GM23338 (cell line): Measurements from ENCODE around the gene OR5A1. TPM values are rescaled to one million over a fixed set of nuclear protein-coding genes. Genes with fewer than 3 reads are reported as not detected.
A peak's percentile ranks its signal among the peaks of the same experiment; 100 is the strongest.

ENCODE experiments used
- ATAC-seq: fragments of 200-7000 bp; cut with Tn5 transposase; 3 replicates; pipeline ENCODE4 v1.9.1; 2020
- DNase-seq: peaks from one replicate; pipeline ENCODE4 v3.0.0-alpha.2; 2015; ENCODE audit warnings: low spot score
- H2AFZ ChIP-seq: fragments of 200-600 bp; sonication (generic); 2 replicates; pipeline ENCODE4 v1.8.0; 2016; ENCODE audit warnings: antibody characterized with exemption, mild to moderate bottlenecking, moderate library complexity
- H3F3A ChIP-seq: fragments of 200-600 bp; sonication (generic); replicated peaks from 2 replicates; pipeline ENCODE4 v1.8.0; 2017; ENCODE audit warnings: antibody characterized with exemption, mixed run types, low read depth
- H3K27ac ChIP-seq: fragments of 200-600 bp; sonication (generic); 2 replicates; pipeline ENCODE4 v1.6.1; 2016; ENCODE audit warnings: low read depth
- H3K27me3 ChIP-seq: fragments of 200-600 bp; sonication (generic); 2 replicates; pipeline ENCODE4 v1.8.0; 2016; ENCODE audit warnings: mild to moderate bottlenecking, mixed run types, moderate library complexity; ENCODE audit not compliant: insufficient read depth
- H3K36me3 ChIP-seq: fragments of 200-600 bp; sonication (generic); 2 replicates; pipeline ENCODE4 v1.8.0; 2016; ENCODE audit warnings: mild to moderate bottlenecking; ENCODE audit not compliant: insufficient read depth
- H3K4me1 ChIP-seq: fragments of 200-600 bp; sonication (generic); 2 replicates; pipeline ENCODE4 v1.8.0; 2016; ENCODE audit warnings: mild to moderate bottlenecking, moderate library complexity; ENCODE audit not compliant: insufficient read depth
- H3K4me2 ChIP-seq: fragments of 200-600 bp; sonication (generic); 2 replicates; pipeline ENCODE4 v1.7.1; 2017; ENCODE audit warnings: mixed run types
- H3K4me3 ChIP-seq: fragments of 200-600 bp; sonication (generic); 2 replicates; pipeline ENCODE4 v1.6.1; 2016; ENCODE audit warnings: mixed run types
- H3K79me2 ChIP-seq: fragments of 200-600 bp; sonication (generic); replicated peaks from 2 replicates; pipeline ENCODE4 v1.8.0; 2017; ENCODE audit warnings: mild to moderate bottlenecking; ENCODE audit not compliant: insufficient read depth
- H3K9me2 ChIP-seq: fragments of 200-600 bp; sonication (generic); 2 replicates; pipeline ENCODE4 v1.8.0; 2017; ENCODE audit not compliant: insufficient read depth
- H4K20me1 ChIP-seq: fragments of 200-600 bp; sonication (generic); replicated peaks from 2 replicates; pipeline ENCODE4 v1.8.0; 2017; ENCODE audit warnings: mild to moderate bottlenecking; ENCODE audit not compliant: insufficient read depth
- H3K27ac Mint-ChIP-seq: 2 replicates; pipeline ENCODE4 v1.8.0; 2020; ENCODE audit warnings: inconsistent platforms, mild to moderate bottlenecking, moderate library complexity, mixed read lengths
- H3K27me3 Mint-ChIP-seq: 3 replicates; pipeline ENCODE4 v1.8.0; 2022; ENCODE audit warnings: low read depth, mild to moderate bottlenecking, moderate library complexity, mixed read lengths, inconsistent platforms; ENCODE audit not compliant: insufficient read depth, poor library complexity
- H3K36me3 Mint-ChIP-seq: 3 replicates; pipeline ENCODE4 v1.8.0; 2021; ENCODE audit warnings: low read depth, mild to moderate bottlenecking, inconsistent platforms, moderate library complexity, mixed read lengths
- H3K4me1 Mint-ChIP-seq: 3 replicates; pipeline ENCODE4 v1.8.0; 2020; ENCODE audit warnings: mild to moderate bottlenecking, inconsistent platforms, mixed read lengths
- H3K4me3 Mint-ChIP-seq: 3 replicates; pipeline ENCODE4 v1.8.0; 2021; ENCODE audit warnings: moderate library complexity, mild to moderate bottlenecking, inconsistent platforms, mixed read lengths
- H3K9me3 Mint-ChIP-seq: 3 replicates; pipeline ENCODE4 v1.8.0; 2020; ENCODE audit warnings: moderate library complexity, mild to moderate bottlenecking, inconsistent platforms, mixed read lengths
- CREB1 ChIP-seq: fragments of 250-450 bp; sonication (Bioruptor Pico); IDR thresholded peaks from 2 replicates; pipeline ENCODE4 v1.5.0; 2020; ENCODE audit warnings: low read depth, mild to moderate bottlenecking, moderate library complexity
- CTCF ChIP-seq, 2 experiments: fragments of 200-600 bp in 1 of 2; sonication (generic) in 1 of 2; conservative IDR thresholded peaks; 2 replicates each; pipeline versions ENCODE4 v1.5.1 to v1.6.1; 2016 to 2017; ENCODE audit warnings: antibody characterized with exemption in 2 of 2, low read depth in 2 of 2, mild to moderate bottlenecking in 2 of 2, moderate library complexity in 1 of 2
- ETS1 ChIP-seq: IDR thresholded peaks from 2 replicates; pipeline ENCODE4 v1.6.1; 2016; ENCODE audit warnings: antibody characterized with exemption
- POLR2AphosphoS5 ChIP-seq: IDR thresholded peaks from 2 replicates; pipeline ENCODE4 v1.6.1; 2016; ENCODE audit warnings: antibody characterized with exemption, low read depth
- STAT1 ChIP-seq: IDR thresholded peaks from one replicate; pipeline ENCODE4 v1.6.1; 2016; ENCODE audit warnings: antibody characterized with exemption; ENCODE audit not compliant: unreplicated experiment
- polyA plus RNA-seq: library from polyadenylated mRNA; unstranded; fragments of >200 nt; fragmentation: Nextera tagmentation; extraction: Ambion mirVana; gene quantifications from 2 replicates; pipeline ENCODE4 v1.2.1, GENCODE V29; 2016
- total RNA-seq: library from RNA; depleted of rRNA; stranded (reverse); fragments of >200 nt; shearing (Covaris generic); gene quantifications from 2 replicates; pipeline ENCODE4 v1.2.3, GENCODE V29; 2014
- TF ChIP-seq, protein P1 (sequence below): fragments of 250-450 bp; sonication (Bioruptor Pico); IDR thresholded peaks from 2 replicates; pipeline ENCODE4 v1.5.0; 2020; ENCODE audit warnings: mild to moderate bottlenecking, moderate library complexity

Gene OR5A1
- total and polyA plus RNA-seq, 2 experiments from 2014 or later: 0.03 TPM; not detected in 1

GRCh38 chr11:59401262-59401552 is 35.1 kb upstream of the OR5A1 start (continued):
- TF ChIP-seq, protein P1, sequence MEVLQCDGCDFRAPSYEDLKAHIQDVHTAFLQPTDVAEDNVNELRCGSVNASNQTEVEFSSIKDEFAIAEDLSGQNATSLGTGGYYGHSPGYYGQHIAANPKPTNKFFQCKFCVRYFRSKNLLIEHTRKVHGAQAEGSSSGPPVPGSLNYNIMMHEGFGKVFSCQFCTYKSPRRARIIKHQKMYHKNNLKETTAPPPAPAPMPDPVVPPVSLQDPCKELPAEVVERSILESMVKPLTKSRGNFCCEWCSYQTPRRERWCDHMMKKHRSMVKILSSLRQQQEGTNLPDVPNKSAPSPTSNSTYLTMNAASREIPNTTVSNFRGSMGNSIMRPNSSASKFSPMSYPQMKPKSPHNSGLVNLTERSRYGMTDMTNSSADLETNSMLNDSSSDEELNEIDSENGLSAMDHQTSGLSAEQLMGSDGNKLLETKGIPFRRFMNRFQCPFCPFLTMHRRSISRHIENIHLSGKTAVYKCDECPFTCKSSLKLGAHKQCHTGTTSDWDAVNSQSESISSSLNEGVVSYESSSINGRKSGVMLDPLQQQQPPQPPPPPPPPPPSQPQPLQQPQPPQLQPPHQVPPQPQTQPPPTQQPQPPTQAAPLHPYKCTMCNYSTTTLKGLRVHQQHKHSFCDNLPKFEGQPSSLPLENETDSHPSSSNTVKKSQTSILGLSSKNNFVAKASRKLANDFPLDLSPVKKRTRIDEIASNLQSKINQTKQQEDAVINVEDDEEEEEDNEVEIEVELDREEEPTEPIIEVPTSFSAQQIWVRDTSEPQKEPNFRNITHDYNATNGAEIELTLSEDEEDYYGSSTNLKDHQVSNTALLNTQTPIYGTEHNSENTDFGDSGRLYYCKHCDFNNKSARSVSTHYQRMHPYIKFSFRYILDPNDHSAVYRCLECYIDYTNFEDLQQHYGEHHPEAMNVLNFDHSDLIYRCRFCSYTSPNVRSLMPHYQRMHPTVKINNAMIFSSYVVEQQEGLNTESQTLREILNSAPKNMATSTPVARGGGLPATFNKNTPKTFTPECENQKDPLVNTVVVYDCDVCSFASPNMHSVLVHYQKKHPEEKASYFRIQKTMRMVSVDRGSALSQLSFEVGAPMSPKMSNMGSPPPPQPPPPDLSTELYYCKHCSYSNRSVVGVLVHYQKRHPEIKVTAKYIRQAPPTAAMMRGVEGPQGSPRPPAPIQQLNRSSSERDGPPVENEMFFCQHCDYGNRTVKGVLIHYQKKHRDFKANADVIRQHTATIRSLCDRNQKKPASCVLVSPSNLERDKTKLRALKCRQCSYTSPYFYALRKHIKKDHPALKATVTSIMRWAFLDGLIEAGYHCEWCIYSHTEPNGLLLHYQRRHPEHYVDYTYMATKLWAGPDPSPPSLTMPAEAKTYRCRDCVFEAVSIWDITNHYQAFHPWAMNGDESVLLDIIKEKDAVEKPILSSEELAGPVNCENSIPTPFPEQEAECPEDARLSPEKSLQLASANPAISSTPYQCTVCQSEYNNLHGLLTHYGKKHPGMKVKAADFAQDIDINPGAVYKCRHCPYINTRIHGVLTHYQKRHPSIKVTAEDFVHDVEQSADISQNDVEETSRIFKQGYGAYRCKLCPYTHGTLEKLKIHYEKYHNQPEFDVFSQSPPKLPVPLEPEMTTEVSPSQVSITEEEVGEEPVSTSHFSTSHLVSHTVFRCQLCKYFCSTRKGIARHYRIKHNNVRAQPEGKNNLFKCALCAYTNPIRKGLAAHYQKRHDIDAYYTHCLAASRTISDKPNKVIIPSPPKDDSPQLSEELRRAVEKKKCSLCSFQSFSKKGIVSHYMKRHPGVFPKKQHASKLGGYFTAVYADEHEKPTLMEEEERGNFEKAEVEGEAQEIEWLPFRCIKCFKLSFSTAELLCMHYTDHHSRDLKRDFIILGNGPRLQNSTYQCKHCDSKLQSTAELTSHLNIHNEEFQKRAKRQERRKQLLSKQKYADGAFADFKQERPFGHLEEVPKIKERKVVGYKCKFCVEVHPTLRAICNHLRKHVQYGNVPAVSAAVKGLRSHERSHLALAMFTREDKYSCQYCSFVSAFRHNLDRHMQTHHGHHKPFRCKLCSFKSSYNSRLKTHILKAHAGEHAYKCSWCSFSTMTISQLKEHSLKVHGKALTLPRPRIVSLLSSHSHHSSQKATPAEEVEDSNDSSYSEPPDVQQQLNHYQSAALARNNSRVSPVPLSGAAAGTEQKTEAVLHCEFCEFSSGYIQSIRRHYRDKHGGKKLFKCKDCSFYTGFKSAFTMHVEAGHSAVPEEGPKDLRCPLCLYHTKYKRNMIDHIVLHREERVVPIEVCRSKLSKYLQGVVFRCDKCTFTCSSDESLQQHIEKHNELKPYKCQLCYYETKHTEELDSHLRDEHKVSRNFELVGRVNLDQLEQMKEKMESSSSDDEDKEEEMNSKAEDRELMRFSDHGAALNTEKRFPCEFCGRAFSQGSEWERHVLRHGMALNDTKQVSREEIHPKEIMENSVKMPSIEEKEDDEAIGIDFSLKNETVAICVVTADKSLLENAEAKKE (CRISPR knock-in tag): no peak

GRCh38 chr11:59403546-59403945 is 32.7 kb upstream of the OR5A1 start:
- H3K4me1 Mint-ChIP-seq: no peaks in the 10 kb centered on the region
- peaks cover 72% of the 10 kb centered on the region for H3K9me3 Mint-ChIP-seq
- H4K20me1 ChIP-seq: no peaks in the 10 kb centered on the region
- H2AFZ ChIP-seq: no peak overlapping the region
- no peaks in the 10 kb centered on the region for H3K4me1 ChIP-seq
- H3K27ac ChIP-seq: no peak overlapping the region
- peaks cover 24% of the 10 kb centered on the region for H3K36me3 Mint-ChIP-seq
- H3K9me2 ChIP-seq: 0 out of 2 replicates have a peak, but pooled peaks cover 4% of the 10 kb centered on the region
- no peaks in the 10 kb centered on the region for H3K27me3 ChIP-seq
- ATAC-seq (no peak), DNase-seq (peak; percentile 58)
- H3F3A ChIP-seq: no peaks in the 10 kb centered on the region
- no peaks in the 10 kb centered on the region for H3K79me2 ChIP-seq
- H3K4me3 ChIP-seq: no peak overlapping the region; the same call in 1 of the 2 replicates
- H3K27me3 Mint-ChIP-seq: no peaks in the 10 kb centered on the region
- H3K27ac Mint-ChIP-seq: no peak overlapping the region
- no peak overlapping the region for H3K4me3 Mint-ChIP-seq
- TF ChIP-seq POLR2AphosphoS5 (no peak), ETS1 (no peak), CREB1 (CRISPR knock-in tag) (no peak), CTCF (conservative IDR thresholded peaks at IDR 0.05; ENCODE audit: low read depth in 2 of 2) (no peak), STAT1 (no peak)
- peaks cover 4% of the 10 kb centered on the region for H3K36me3 ChIP-seq
- H3K4me2 ChIP-seq: no peak overlapping the region
